ENCODE measurements around the gene ZNF282.
"Not testable (repeated sequence)": the region's sequence is repeated elsewhere in the genome, so short reads cannot be mapped to it uniquely, and the experiment has no call there.

The ZNF282 gene

DNA sequence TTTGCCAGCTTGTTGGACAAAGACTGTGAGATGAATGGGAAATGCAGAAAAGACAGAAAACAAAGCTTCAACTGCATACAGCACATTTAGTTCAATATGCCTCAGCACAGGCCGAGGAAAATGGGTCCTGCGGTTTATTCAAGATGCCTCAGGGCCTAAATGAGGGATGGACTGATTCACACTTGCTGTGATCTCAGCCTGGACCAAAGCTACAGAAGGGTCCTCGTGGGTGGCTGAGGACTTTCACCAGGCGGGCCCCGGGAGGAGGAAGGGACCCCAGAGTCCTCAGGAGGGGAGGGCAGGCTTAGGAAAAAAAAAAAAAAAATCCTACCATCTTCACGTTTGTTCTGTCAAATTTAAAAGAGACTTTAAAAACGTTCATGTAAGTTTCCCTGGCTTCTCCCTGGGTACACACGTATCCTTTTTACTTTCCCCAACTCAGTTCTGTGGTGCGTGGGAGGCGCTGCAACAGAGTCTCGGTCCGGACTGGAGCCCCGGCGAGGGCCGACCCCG, 66.0 kb downstream of the ZNF282 start:
- DNase-seq = peak in 1 of 2 experiments; percentile 65

DNA sequence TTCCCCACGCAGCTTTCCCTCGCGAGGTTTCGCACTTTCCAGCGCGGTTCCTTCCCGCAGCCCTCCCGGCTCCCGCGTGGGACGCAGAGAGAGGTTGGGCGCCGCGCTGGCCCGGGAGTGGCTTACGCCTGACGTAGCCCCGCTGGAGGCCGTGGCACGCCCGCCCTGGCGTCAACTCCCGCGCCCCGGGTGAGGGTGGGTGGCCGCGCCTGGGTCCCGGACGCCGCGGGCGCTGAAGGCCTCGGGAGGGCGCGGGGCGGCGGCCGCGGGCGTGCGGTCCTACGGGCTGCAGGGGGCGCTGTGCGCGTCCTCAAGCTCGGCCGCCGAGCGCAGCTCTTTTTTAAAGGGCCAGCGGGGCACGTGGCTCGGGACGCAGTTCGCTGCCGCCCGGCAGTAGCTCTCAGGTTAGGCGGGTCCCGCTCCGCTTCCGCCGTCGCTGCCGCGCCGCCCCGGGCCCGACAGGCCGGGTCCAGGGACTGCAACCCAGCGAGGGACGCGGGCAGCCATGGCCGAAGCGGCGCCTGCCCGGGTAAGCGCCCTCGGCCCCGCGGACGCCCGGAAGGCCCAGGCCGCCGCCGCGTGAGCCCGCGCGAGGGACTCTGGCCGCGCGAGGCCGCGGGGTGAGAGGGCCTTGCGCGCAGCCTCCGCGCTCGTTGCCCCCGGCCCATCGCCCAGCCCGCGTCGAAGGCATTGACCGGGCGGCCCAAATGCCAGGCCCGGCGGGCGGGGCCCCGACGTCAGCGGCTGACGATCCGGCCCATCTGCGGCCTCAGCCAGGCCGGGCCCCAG, 66.7 kb downstream of the ZNF282 start, which contains the start of gene ZNF783:
ZNF783 (plus strand) TSS at position 368 of the 789 bp plus-strand sequence; CDS start at position 506, 138 bp downstream.
- peak; percentile 88 to 91 for DNase-seq

DNA sequence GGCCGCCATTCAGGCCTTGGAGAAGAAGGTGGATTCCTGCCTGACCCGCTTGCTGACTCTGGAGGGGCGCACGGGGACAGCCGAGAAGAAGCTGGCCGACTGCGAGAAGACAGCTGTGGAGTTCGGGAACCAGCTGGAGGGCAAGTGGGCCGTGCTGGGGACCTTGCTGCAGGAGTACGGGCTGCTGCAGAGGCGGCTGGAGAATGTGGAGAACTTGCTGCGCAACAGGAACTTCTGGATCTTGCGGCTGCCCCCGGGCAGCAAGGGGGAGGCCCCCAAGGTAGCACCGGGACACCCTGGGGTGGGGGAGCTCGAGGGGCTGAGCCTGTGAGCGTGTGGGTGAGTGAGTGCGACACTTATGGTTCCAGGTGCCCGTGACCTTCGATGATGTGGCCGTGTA, 71.1 kb downstream of the ZNF282 start:
- DNase-seq = peak in 1 of 2 experiments; percentile 9

DNA sequence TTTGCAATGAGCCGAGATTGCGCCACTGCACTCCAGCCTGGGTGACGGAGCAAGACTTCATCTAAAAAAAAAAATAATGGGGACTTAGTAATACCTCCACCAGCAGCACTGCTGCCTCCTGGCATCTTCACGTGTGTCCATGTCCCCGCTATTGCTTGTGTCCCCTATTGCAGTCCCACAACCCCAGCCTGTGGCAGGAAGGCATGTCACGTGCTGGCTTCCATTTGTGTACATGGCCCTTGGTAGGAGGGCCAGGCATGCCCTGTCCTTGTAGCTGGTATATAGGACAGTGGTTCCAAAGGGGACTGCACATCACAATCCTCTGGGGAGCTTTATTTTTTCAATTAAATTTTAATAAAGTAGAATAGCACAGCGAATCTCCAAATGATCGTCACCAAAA, 72.4 kb downstream of the ZNF282 start:
- no peak for DNase-seq

DNA sequence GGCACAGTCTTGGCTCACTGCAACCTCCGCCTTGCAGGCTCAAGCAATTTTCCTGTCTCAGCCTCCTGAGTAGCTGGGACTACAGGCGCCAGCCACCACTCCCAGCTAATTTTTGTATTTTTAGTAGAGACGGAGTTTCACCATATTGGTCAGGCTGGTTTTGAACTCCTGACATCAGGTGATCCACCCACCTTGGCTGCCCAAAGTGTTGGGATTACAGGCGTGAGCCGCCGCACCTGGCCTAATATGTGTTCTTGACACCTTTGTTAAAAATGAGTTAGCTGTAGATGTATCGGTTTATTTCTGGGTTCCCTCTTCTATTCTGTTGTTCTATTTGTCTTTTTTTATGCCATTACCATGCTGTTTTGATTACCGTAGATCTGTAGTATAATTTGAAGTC, 79.1 kb downstream of the ZNF282 start:
- DNase-seq = not testable (repeated sequence)
